DLD1 (cell line): Measurements from ENCODE around the gene PLEK.
"Not testable (repeated sequence)": the region's sequence is repeated elsewhere in the genome, so short reads cannot be mapped to it uniquely, and the experiment has no call there.

ENCODE experiments used
- in situ Hi-C: cut with HindIII; loops from 2 replicates; pipeline ENCODE4 v1.10.0; 2017; ENCODE audit warnings: low sequenced_read_pairs

Gene PLEK

GRCh38 chr2:68384485-68385107 is 19.5 kb downstream of the PLEK start:
- in situ Hi-C loops = no loop called here

- in situ Hi-C loops = no loop called here
These were observed 20.3 kb downstream of the PLEK start for GRCh38 chr2:68385220-68385906.

DNA sequence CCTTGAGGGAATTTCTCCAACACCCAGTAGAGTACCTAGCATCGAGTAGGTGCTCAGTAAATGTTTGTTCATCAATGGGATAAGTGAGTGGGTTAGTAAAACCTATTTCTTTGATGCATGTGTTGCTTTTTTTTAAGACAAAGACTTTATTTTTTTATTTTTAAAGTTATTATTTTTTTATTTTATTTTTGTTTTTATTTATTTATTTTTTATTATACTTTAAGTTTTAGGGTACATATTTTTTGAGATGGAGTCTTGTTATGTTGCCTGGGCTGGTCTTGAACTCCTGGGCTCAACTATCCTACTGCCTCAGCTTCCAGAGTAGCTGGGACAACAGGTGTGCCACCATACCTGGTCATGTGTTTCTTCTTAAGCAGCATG is 20.8 kb downstream of the PLEK start:
- in situ Hi-C loops = no loop called here

DNA sequence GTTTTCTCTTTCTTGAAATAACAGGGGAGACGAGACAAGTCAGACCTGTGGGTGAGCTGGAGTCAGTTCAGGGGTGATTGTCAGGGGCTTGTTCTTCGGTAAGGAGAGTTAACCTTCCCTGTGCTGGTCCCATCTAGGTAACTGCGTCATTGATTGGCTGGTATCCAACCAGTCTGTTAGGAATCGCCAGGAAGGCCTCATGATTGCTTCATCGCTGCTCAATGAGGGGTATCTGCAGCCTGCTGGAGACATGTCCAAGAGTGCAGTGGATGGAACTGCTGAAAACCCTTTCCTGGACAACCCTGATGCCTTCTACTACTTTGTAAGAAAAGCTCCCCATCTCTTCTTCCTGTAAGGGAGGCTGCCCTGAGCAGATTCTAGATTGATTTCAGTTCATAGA is 21.3 kb downstream of the PLEK start:
- in situ Hi-C loops = no loop called here

DNA sequence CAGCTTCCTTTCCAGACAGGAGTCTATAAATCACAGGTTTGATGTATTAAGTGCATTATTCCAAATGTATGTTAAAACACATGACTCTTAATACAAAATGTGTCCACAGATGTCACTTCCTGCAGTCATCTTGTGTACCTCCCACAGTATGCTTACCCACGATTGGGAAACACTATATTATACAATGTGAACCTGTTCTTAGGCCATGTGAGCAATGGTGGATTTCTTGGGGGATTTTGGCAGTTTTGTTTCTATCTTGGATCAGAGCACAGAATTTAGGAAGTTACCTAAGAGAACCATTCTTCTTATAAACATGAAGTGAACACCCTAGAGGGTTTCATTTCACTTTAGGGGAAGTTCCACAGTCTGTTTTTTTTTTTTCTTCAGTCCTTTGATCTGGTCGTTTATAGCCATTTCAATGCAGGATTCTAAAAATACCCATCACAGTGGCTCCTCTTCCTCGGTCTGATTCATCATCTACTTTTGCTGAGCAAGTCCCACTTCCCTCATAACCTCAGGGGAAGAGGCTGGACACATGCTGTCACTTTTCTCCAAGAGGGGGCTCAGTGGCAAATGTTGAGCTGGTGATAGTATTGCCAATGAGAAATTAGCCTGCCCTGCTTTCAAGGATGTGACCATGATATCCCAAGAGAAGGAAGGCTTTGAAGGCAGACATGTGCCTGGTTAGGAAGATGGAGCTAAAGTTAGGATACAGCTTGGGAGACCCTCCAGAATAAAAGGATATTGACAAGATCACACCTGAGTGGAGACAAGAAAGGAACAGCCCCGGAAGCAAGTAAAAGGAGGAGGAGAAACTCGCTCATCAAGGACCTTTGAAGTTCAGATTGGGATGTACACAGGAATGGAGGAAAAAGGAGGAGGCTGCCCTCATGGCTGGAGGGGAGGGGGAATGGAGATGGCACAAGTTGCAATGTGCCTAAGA is 22.6 kb downstream of the PLEK start:
- in situ Hi-C loops = no loop called here

- in situ Hi-C loops = no loop called here
These were observed 23.3 kb downstream of the PLEK start for GRCh38 chr2:68388358-68388757.

GRCh38 chr2:68388772-68389171 is 23.7 kb downstream of the PLEK start:
- in situ Hi-C loops = no loop called here

- in situ Hi-C loops = loop anchor here (5.0 kb wide), 2 partner anchors 98 to 203 kb away; no protein-coding TSS in a partner anchor
These were observed 25.0 kb downstream of the PLEK start for GRCh38 chr2:68390114-68390513.

DNA sequence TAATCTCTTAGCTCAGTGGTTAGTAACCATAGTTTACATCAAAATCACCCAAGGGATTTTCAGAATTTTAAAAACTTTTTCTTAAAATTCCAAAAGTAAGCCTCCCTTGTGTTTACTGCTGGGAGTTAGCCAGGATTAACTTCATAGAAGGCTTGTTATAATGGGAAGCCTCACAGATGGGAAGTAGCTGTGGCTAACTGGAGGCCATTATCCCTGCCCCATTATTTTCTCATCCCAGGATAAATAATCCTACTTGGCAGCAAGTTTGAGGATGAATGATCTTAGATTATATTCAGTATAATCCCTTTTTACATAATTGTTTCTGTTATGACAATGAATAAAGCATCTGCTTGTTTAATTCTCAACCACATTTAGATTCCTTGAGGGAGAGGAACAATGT is 25.5 kb downstream of the PLEK start:
- in situ Hi-C loops = loop anchor here (5.0 kb wide), 2 partner anchors 98 to 203 kb away; no protein-coding TSS in a partner anchor

GRCh38 chr2:68391099-68391498 is 26.0 kb downstream of the PLEK start:
- in situ Hi-C loops = loop anchor here (5.0 kb wide), 2 partner anchors 99 to 204 kb away; no protein-coding TSS in a partner anchor

- in situ Hi-C loops = loop anchor here (5.0 kb wide), 2 partner anchors 100 to 205 kb away; no protein-coding TSS in a partner anchor
These were observed 26.8 kb downstream of the PLEK start for GRCh38 chr2:68391869-68392268.

- in situ Hi-C loops = no loop called here
These were observed 31.0 kb downstream of the PLEK start for GRCh38 chr2:68396093-68396492.

DNA sequence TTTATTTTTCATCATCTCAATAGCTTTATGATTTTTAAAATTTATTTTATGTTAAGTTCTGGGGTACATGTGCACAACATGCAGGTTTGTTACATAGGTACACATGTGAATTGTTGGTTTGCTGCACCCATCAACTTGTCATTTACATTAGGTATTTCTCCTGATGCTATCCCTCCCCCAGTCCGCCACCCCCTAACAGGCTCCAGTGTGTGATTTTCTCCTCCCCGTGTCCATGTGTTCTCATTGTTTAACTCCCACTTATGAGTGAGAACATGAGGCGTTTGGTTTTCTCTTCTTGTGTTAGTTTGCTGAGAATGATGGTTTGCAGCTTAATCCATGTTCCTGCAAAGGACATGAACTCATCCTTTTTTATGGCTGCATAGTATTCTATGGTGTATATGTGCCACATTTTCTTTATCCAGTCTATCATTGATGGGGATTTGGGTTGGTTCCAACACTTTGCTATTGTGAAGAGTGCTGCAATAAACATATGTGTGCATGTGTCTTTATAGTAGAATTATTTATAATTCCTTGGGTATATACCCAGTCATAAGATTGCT is 32.7 kb downstream of the PLEK start:
- in situ Hi-C loops = not testable (repeated sequence)

DNA sequence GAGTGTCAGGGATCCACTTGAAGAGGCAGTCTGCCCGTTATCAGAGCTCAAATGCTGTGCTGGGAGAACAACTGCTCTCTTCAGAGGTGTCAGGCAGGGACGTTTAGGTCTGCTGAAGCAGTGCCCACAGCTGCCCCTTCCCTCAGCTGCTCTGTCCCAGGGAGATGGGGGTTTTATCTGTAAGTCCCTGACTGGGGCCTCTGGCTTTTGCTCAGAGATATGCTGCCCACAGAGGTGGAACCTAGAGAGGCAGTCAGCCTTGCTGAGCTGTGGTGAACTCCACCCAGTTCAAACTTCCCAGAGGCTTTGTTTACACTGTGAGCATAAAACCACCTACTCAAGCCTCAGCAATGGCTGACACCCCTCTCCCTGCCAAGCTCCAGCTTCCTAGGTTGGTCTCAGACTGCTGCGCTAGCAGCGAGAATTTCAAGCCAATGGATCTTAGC is 38.1 kb downstream of the PLEK start:
- in situ Hi-C loops = no loop called here

- in situ Hi-C loops = no loop called here
These were observed 39.1 kb downstream of the PLEK start for GRCh38 chr2:68404164-68404563.

GRCh38 chr2:68404893-68405799 is 40.1 kb downstream of the PLEK start:
- in situ Hi-C loops = no loop called here

DNA sequence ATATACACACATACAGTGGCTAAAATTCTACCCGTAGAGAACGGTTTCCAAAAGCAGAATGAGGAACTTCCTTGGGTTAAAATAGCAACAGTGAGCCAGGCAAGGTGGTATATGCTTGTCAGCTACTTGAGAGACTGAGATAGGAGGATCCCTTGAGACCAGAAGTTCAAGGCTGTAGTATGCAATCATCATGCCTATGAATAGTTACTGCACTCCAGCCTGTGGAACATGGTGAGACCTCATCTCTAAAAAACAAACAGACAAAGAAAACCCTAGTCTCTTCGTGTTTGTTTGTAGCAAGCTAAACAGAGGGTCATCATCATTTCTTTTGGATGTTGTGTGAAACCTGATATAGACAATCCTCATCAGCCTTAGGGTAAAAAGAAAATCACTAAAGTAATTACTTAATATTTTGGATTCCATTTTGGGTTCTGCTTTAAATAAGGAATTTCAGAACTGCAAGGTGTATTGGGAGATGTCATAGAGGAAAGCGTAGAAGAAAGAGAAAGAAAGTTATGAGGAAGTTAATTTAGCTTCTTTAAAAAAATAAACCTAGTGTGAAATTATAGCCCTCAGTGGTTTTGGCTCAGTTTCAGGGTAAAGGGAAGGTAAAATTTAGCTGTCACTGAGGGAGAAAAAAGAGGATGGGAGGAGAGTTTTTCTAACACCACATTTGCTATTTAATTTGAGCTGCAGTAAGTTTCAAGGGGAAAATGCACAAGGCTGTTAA is 46.5 kb downstream of the PLEK start:
- in situ Hi-C loops = no loop called here

GRCh38 chr2:68412127-68412819 is 47.2 kb downstream of the PLEK start:
- in situ Hi-C loops = no loop called here

- in situ Hi-C loops = no loop called here
These were observed 48.4 kb downstream of the PLEK start for GRCh38 chr2:68413466-68413865.
